HepG2 (cell line): ENCODE measurements around the gene MBNL3. TPM values are rescaled to one million over a fixed set of nuclear protein-coding genes. Genes with fewer than 3 reads are reported as not detected.
A peak's percentile ranks its signal among the peaks of the same experiment; 100 is the strongest.

ENCODE experiments used
- AGO1 ChIP-seq: fragments of 200-400 bp; formaldehyde crosslinking; IDR thresholded peaks from 2 replicates; pipeline ENCODE4 v1.6.1; 2017; ENCODE audit warnings: mild to moderate bottlenecking, low read depth, low read length, moderate library complexity; ENCODE audit not compliant: poor library complexity, severe bottlenecking
- DNMT1 ChIP-seq: sonication (generic); formaldehyde crosslinking; IDR thresholded peaks from 2 replicates; pipeline ENCODE4 v1.5.1; 2020; ENCODE audit warnings: mild to moderate bottlenecking, missing genetic modification reagents
- GLI4 ChIP-seq: sonication (generic); formaldehyde crosslinking; IDR thresholded peaks from 2 replicates; pipeline ENCODE4 v1.5.1; 2020; ENCODE audit warnings: missing genetic modification reagents, mild to moderate bottlenecking, moderate library complexity, borderline replicate concordance
- HNRNPL ChIP-seq: fragments of 200-400 bp; formaldehyde crosslinking; IDR thresholded peaks from 2 replicates; pipeline ENCODE4 v1.6.1; 2017; ENCODE audit warnings: mild to moderate bottlenecking, low read depth, low read length
- MAFF ChIP-seq: IDR thresholded peaks from 2 replicates; pipeline ENCODE4 v1.6.1; 2011; ENCODE audit warnings: low read depth, low read length, improper control_type of control experiment
- PHB2 ChIP-seq: fragments of 450-650 bp; IDR thresholded peaks from 2 replicates; pipeline ENCODE4 v1.6.1; 2018; ENCODE audit not compliant: partially characterized antibody
- RBAK ChIP-seq: sonication (generic); formaldehyde crosslinking; IDR thresholded peaks from 2 replicates; pipeline ENCODE4 v1.5.1; 2020; ENCODE audit warnings: mild to moderate bottlenecking, missing genetic modification reagents
- RXRB ChIP-seq: IDR thresholded peaks from 2 replicates; pipeline ENCODE4 v1.6.1; 2016; ENCODE audit warnings: borderline replicate concordance, missing genetic modification reagents, missing compliant biosample characterization
- SKI ChIP-seq: fragments of 450-650 bp; IDR thresholded peaks from one replicate; pipeline ENCODE4 v1.6.1; 2018; ENCODE audit warnings: mild to moderate bottlenecking; ENCODE audit not compliant: partially characterized antibody
- SMARCC2 ChIP-seq: fragments of 450-650 bp; IDR thresholded peaks from 2 replicates; pipeline ENCODE4 v1.6.1; 2017; ENCODE audit warnings: antibody characterized with exemption, mild to moderate bottlenecking
- SRY ChIP-seq: sonication (generic); formaldehyde crosslinking; IDR thresholded peaks from 2 replicates; pipeline ENCODE4 v1.8.0; 2022; ENCODE audit warnings: mild to moderate bottlenecking, missing genetic modification reagents
- WIZ ChIP-seq: sonication (generic); formaldehyde crosslinking; IDR thresholded peaks from 2 replicates; pipeline ENCODE4 v1.5.1; 2020; ENCODE audit warnings: mild to moderate bottlenecking, missing genetic modification reagents
- ZNF44 ChIP-seq: sonication (generic); formaldehyde crosslinking; IDR thresholded peaks from 2 replicates; pipeline ENCODE4 v1.5.1; 2020; ENCODE audit warnings: mild to moderate bottlenecking, missing genetic modification reagents
- ZNF446 ChIP-seq: sonication (generic); formaldehyde crosslinking; IDR thresholded peaks from 2 replicates; pipeline ENCODE4 v1.5.0; 2020; ENCODE audit warnings: mild to moderate bottlenecking, missing genetic modification reagents
- ZNF468 ChIP-seq: sonication (generic); formaldehyde crosslinking; IDR thresholded peaks from 2 replicates; pipeline ENCODE4 v1.8.0; 2022; ENCODE audit warnings: mild to moderate bottlenecking, moderate library complexity, missing genetic modification reagents
- ZNF672 ChIP-seq: sonication (generic); formaldehyde crosslinking; IDR thresholded peaks from 2 replicates; pipeline ENCODE4 v1.8.1; 2022; ENCODE audit warnings: missing genetic modification reagents
- ZNF891 ChIP-seq: sonication (generic); formaldehyde crosslinking; IDR thresholded peaks from 2 replicates; pipeline ENCODE4 v1.5.0; 2020; ENCODE audit warnings: mild to moderate bottlenecking, missing genetic modification reagents
- ZSCAN12 ChIP-seq: sonication (generic); formaldehyde crosslinking; IDR thresholded peaks from 2 replicates; pipeline ENCODE4 v1.9.0; 2021; ENCODE audit warnings: mild to moderate bottlenecking, missing genetic modification reagents
- polyA plus RNA-seq, 8 experiments: library from polyadenylated mRNA; depleted of rRNA in 3 of 8; stranded (reverse) in 7 of 8; unstranded in 1 of 8; fragments of >200 nt; fragmentation: Illumina TruSeq in 4 of 8; extraction: Trizol in 4 of 8; gene quantifications; 2 replicates each; pipeline versions ENCODE4 v1.2.1 to v1.2.3, GENCODE V29; 2011 to 2016; ENCODE audit warnings: low read depth in 4 of 8, missing spikeins in 1 of 8, mixed read lengths in 1 of 8; ENCODE audit not compliant: insufficient read depth in 1 of 8
- total RNA-seq, 5 experiments: library from RNA; depleted of rRNA; stranded (reverse); fragments of >200 nt; fragmentation: Illumina TruSeq; extraction: Trizol; gene quantifications; 2 replicates each; pipeline ENCODE4 v1.2.3, GENCODE V29; 2016; ENCODE audit warnings: low read depth in 1 of 5
- TF ChIP-seq, protein P1 (sequence below): IDR thresholded peaks from 2 replicates; pipeline ENCODE4 v1.6.1; 2012; ENCODE audit warnings: inconsistent platforms
- TF ChIP-seq, protein P2 (sequence below): sonication (generic); formaldehyde crosslinking; conservative IDR thresholded peaks from 2 replicates; pipeline ENCODE4 v1.4.0; 2020; ENCODE audit warnings: missing genetic modification reagents
- TF ChIP-seq, protein P3 (sequence below): sonication (generic); formaldehyde crosslinking; IDR thresholded peaks from 2 replicates; pipeline ENCODE4 v1.4.0; 2020; ENCODE audit warnings: low read depth, mild to moderate bottlenecking, missing genetic modification reagents

The MBNL3 gene
- total and polyA plus RNA-seq, 2 of the 13 experiments (the other 11 are each of a cell fraction or from before 2014, with no cell fraction given): 155 to 257 TPM

DNA sequence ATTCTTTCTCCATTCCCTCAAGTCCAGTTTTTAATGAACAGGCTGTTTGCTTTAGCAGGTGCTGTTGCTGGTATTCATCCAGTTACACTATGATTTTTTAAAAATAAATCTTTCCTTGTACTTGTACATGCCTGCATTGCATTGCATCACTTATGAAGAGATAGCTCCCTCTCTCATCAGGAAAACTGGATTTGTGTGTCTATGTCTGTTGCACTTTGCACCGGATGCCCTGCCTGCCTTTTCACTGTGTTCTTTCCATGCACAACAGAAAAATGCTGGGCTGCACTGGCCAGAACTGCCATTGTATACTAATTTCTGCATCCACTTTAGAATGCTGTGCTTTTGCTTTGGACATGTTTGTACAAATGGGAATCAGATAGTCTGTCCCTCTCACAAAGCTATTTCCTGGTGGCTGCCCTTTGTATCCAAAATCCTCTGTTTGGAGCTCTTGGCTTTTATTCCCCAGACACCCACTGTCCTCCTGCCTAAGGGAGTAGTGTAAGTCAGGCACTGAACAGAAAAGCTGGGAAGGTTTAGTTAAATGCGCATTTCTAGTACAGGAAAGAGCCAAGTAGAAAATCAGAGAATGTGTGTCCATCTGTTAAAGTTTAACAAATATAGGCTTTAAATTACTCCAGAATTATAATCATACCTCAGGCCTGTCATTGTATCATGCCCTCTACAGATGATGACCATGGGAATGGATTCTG lies 119.1 kb downstream of the MBNL3 start (continued):
- no peak for TF ChIP-seq HNRNPL
- TF ChIP-seq RBAK (CRISPR knock-in tag): no peak
- no peak for TF ChIP-seq SRY (CRISPR knock-in tag)
- TF ChIP-seq, protein P1, sequence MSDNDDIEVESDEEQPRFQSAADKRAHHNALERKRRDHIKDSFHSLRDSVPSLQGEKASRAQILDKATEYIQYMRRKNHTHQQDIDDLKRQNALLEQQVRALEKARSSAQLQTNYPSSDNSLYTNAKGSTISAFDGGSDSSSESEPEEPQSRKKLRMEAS: no peak
- TF ChIP-seq, protein P2, sequence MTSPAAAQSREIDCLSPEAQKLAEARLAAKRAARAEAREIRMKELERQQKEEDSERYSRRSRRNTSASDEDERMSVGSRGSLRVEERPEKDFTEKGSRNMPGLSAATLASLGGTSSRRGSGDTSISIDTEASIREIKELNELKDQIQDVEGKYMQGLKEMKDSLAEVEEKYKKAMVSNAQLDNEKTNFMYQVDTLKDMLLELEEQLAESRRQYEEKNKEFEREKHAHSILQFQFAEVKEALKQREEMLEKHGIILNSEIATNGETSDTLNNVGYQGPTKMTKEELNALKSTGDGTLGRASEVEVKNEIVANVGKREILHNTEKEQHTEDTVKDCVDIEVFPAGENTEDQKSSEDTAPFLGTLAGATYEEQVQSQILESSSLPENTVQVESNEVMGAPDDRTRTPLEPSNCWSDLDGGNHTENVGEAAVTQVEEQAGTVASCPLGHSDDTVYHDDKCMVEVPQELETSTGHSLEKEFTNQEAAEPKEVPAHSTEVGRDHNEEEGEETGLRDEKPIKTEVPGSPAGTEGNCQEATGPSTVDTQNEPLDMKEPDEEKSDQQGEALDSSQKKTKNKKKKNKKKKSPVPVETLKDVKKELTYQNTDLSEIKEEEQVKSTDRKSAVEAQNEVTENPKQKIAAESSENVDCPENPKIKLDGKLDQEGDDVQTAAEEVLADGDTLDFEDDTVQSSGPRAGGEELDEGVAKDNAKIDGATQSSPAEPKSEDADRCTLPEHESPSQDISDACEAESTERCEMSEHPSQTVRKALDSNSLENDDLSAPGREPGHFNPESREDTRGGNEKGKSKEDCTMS (CRISPR knock-in tag): no peak
- no peak for TF ChIP-seq ZNF446 (CRISPR knock-in tag)
- TF ChIP-seq ZNF891 (CRISPR knock-in tag): no peak
- no peak for TF ChIP-seq ZNF44
- no peak for TF ChIP-seq ZSCAN12 (CRISPR knock-in tag)
- TF ChIP-seq WIZ (CRISPR knock-in tag): no peak
- TF ChIP-seq, protein P3, sequence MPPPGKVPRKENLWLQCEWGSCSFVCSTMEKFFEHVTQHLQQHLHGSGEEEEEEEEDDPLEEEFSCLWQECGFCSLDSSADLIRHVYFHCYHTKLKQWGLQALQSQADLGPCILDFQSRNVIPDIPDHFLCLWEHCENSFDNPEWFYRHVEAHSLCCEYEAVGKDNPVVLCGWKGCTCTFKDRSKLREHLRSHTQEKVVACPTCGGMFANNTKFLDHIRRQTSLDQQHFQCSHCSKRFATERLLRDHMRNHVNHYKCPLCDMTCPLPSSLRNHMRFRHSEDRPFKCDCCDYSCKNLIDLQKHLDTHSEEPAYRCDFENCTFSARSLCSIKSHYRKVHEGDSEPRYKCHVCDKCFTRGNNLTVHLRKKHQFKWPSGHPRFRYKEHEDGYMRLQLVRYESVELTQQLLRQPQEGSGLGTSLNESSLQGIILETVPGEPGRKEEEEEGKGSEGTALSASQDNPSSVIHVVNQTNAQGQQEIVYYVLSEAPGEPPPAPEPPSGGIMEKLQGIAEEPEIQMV: no peak
- TF ChIP-seq GLI4 (CRISPR knock-in tag): no peak
- no peak for TF ChIP-seq MAFF
- peak; percentile 59; the same call in 1 of the 2 replicates for TF ChIP-seq RXRB (CRISPR knock-in tag)
- no peak for TF ChIP-seq ZNF468
- no peak for TF ChIP-seq DNMT1 (CRISPR knock-in tag)
- no peak for TF ChIP-seq ZNF672 (CRISPR knock-in tag)
- TF ChIP-seq SMARCC2: no peak
- peak; percentile 48 for TF ChIP-seq SKI
- TF ChIP-seq AGO1: no peak
- no peak for TF ChIP-seq PHB2
- TF ChIP-seq, all 625 proteins: peak for 69
